ENCODE data around the gene WNT9B. TPM values are rescaled to one million over a fixed set of nuclear protein-coding genes. Genes with fewer than 3 reads are reported as not detected.

WNT9B gene
- total RNA-seq, 1 donor from 2014 or later = not detected

- Mint-ChIP-seq H3K36me3 (ENCODE audit: unreplicated experiment) (peaks cover 11% of the 10 kb centered on the region), H3K27ac (ENCODE audit: unreplicated experiment) (no peak overlapping the region), H3K27me3 (ENCODE audit: unreplicated experiment) (peaks cover 7% of the 10 kb centered on the region), H3K4me1 (ENCODE audit: low read depth, unreplicated experiment) (no peaks in the 10 kb centered on the region), H3K4me3 (ENCODE audit: unreplicated experiment) (no peak overlapping the region), H3K9me3 (ENCODE audit: unreplicated experiment) (peaks cover 3% of the 10 kb centered on the region)
- peak; percentile 89 for TF ChIP-seq CTCF (IDR thresholded peaks at IDR 0.05; ENCODE audit: partially characterized antibody, unreplicated experiment)
- DNase-seq = peak; percentile 74
Observed at GRCh38 chr17:46841561-46842379, 9.6 kb upstream of the WNT9B start.

GRCh38 chr17:46842835-46843234 is 8.5 kb upstream of the WNT9B start:
- Mint-ChIP-seq H3K9me3 (ENCODE audit: unreplicated experiment) (peaks cover 3% of the 10 kb centered on the region), H3K27ac (ENCODE audit: unreplicated experiment) (no peak overlapping the region), H3K4me1 (ENCODE audit: low read depth, unreplicated experiment) (no peaks in the 10 kb centered on the region), H3K36me3 (ENCODE audit: unreplicated experiment) (peaks cover 11% of the 10 kb centered on the region), H3K4me3 (ENCODE audit: unreplicated experiment) (no peak overlapping the region), H3K27me3 (ENCODE audit: unreplicated experiment) (peaks cover 12% of the 10 kb centered on the region)
- TF ChIP-seq CTCF (IDR thresholded peaks at IDR 0.05; ENCODE audit: partially characterized antibody, unreplicated experiment) = peak; percentile 80
- DNase-seq = no peak

- no peaks in the 10 kb centered on the region for H3K4me1 Mint-ChIP-seq (ENCODE audit: low read depth, unreplicated experiment)
- peaks cover 11% of the 10 kb centered on the region for H3K9me3 Mint-ChIP-seq (ENCODE audit: unreplicated experiment)
- H3K4me3 Mint-ChIP-seq (ENCODE audit: unreplicated experiment) = no peak overlapping the region
- peaks cover 11% of the 10 kb centered on the region for H3K36me3 Mint-ChIP-seq (ENCODE audit: unreplicated experiment)
- no peak for TF ChIP-seq CTCF (IDR thresholded peaks at IDR 0.05; ENCODE audit: partially characterized antibody, unreplicated experiment)
- no peak overlapping the region for H3K27ac Mint-ChIP-seq (ENCODE audit: unreplicated experiment)
- DNase-seq = no peak
- H3K27me3 Mint-ChIP-seq (ENCODE audit: unreplicated experiment) = peaks cover 19% of the 10 kb centered on the region
Observed at GRCh38 chr17:46847204-46848191, 3.9 kb upstream of the WNT9B start.

- no peak for DNase-seq
- Mint-ChIP-seq H3K9me3 (ENCODE audit: unreplicated experiment) (peaks cover 10% of the 10 kb centered on the region), H3K27ac (ENCODE audit: unreplicated experiment) (no peak overlapping the region), H3K36me3 (ENCODE audit: unreplicated experiment) (peaks cover 1% of the 10 kb centered on the region), H3K27me3 (ENCODE audit: unreplicated experiment) (peaks cover 24% of the 10 kb centered on the region), H3K4me3 (ENCODE audit: unreplicated experiment) (no peak overlapping the region), H3K4me1 (ENCODE audit: low read depth, unreplicated experiment) (no peaks in the 10 kb centered on the region)
- TF ChIP-seq CTCF (IDR thresholded peaks at IDR 0.05; ENCODE audit: partially characterized antibody, unreplicated experiment) = no peak
Observed at GRCh38 chr17:46848534-46848933, 2.8 kb upstream of the WNT9B start.

Data from glutamatergic neuron (in vitro differentiated cells).